ENCODE data around the gene ZFAND3. TPM values are rescaled to one million over a fixed set of nuclear protein-coding genes. Genes with fewer than 3 reads are reported as not detected.

The ZFAND3 gene
- total RNA-seq, 2 experiments from 2014 or later: 32.3 to 37.9 TPM

- Mint-ChIP-seq H3K36me3 (ENCODE audit: low read depth) (peaks cover 16% of the 10 kb centered on the region), H3K4me1 (ENCODE audit: low read depth) (peaks cover 51% of the 10 kb centered on the region), H3K4me3 (no peak overlapping the region), H3K27me3 (no peaks in the 10 kb centered on the region), H3K27ac (no peak overlapping the region), H3K9me3 (no peaks in the 10 kb centered on the region)
- no peak for ATAC-seq
- POLR2A ChIA-PET: no interaction called here
- TF ChIP-seq CTCF (IDR thresholded peaks at IDR 0.05): no peak
- DNase-seq: no peak
- CTCF ChIA-PET: interaction anchor here (0.9 to 1.9 kb wide), 4 partner anchors 10 to 145 kb away, joined by 3 to 4 read pairs (median 3); no protein-coding TSS in a partner anchor
- intact Hi-C loops (cut with micrococcal nuclease): no loop called here
Measured at GRCh38 chr6:37936150-37936549, 116.6 kb downstream of the ZFAND3 start.

GRCh38 chr6:37936906-37937305 is 117.4 kb downstream of the ZFAND3 start:
- DNase-seq (no peak), ATAC-seq (no peak)
- H3K27ac Mint-ChIP-seq: no peak overlapping the region
- no peaks in the 10 kb centered on the region for H3K27me3 Mint-ChIP-seq
- no peaks in the 10 kb centered on the region for H3K9me3 Mint-ChIP-seq
- no peak overlapping the region for H3K4me3 Mint-ChIP-seq
- CTCF ChIA-PET: interaction anchor here (0.9 to 1.9 kb wide), 3 partner anchors 9 to 18 kb away, joined by 3 to 4 read pairs (median 3); no protein-coding TSS in a partner anchor
- peaks cover 47% of the 10 kb centered on the region for H3K4me1 Mint-ChIP-seq (ENCODE audit: low read depth)
- POLR2A ChIA-PET: no interaction called here
- TF ChIP-seq CTCF (IDR thresholded peaks at IDR 0.05): no peak
- intact Hi-C loops (cut with micrococcal nuclease): no loop called here
- peaks cover 16% of the 10 kb centered on the region for H3K36me3 Mint-ChIP-seq (ENCODE audit: low read depth)

GRCh38 chr6:37938909-37939308 is 119.4 kb downstream of the ZFAND3 start:
- no peak for ATAC-seq
- intact Hi-C loops (cut with micrococcal nuclease): no loop called here
- peaks cover 13% of the 10 kb centered on the region for H3K36me3 Mint-ChIP-seq (ENCODE audit: low read depth)
- no peaks in the 10 kb centered on the region for H3K27me3 Mint-ChIP-seq
- DNase-seq: no peak
- ChIA-PET POLR2A (no interaction called here), CTCF (interaction anchor here (0.7 kb wide), 1 partner anchor 78 kb away, joined by 3 read pairs; no protein-coding TSS in a partner anchor)
- H3K27ac Mint-ChIP-seq: no peak overlapping the region
- H3K9me3 Mint-ChIP-seq: no peaks in the 10 kb centered on the region
- peaks cover 59% of the 10 kb centered on the region for H3K4me1 Mint-ChIP-seq (ENCODE audit: low read depth)
- no peak for TF ChIP-seq CTCF (IDR thresholded peaks at IDR 0.05)
- no peak overlapping the region for H3K4me3 Mint-ChIP-seq

GRCh38 chr6:37940074-37940847 is 120.7 kb downstream of the ZFAND3 start:
- peaks cover 14% of the 10 kb centered on the region for H3K36me3 Mint-ChIP-seq (ENCODE audit: low read depth)
- DNase-seq (no peak), ATAC-seq (no peak)
- ChIA-PET POLR2A (no interaction called here), CTCF (interaction anchor here (0.6 to 1.5 kb wide), 3 partner anchors 9 to 23 kb away, joined by 3 to 5 read pairs (median 3); no protein-coding TSS in a partner anchor)
- no peak for TF ChIP-seq CTCF (IDR thresholded peaks at IDR 0.05)
- H3K27me3 Mint-ChIP-seq: no peaks in the 10 kb centered on the region
- peaks cover 63% of the 10 kb centered on the region for H3K4me1 Mint-ChIP-seq (ENCODE audit: low read depth)
- H3K27ac Mint-ChIP-seq: no peak overlapping the region
- H3K9me3 Mint-ChIP-seq: no peaks in the 10 kb centered on the region
- H3K4me3 Mint-ChIP-seq: no peak overlapping the region
- intact Hi-C loops (cut with micrococcal nuclease): no loop called here

- ATAC-seq: no peak
- intact Hi-C loops (cut with micrococcal nuclease): no loop called here
- ChIA-PET POLR2A (no interaction called here), CTCF (interaction anchor here (1.5 kb wide), 1 partner anchor 10 kb away, joined by 5 read pairs; no protein-coding TSS in a partner anchor)
- no peaks in the 10 kb centered on the region for H3K27me3 Mint-ChIP-seq
- H3K36me3 Mint-ChIP-seq (ENCODE audit: low read depth): peaks cover 14% of the 10 kb centered on the region
- H3K4me3 Mint-ChIP-seq: no peak overlapping the region
- H3K9me3 Mint-ChIP-seq: no peaks in the 10 kb centered on the region
- no peak for TF ChIP-seq CTCF (IDR thresholded peaks at IDR 0.05)
- H3K4me1 Mint-ChIP-seq (ENCODE audit: low read depth): peaks cover 63% of the 10 kb centered on the region
- H3K27ac Mint-ChIP-seq: no peak overlapping the region
- no peak for DNase-seq
Measured at GRCh38 chr6:37941871-37942270, 122.3 kb downstream of the ZFAND3 start.

Data from activated CD8-positive, alpha-beta T cell treated with anti-CD3 and anti-CD28 coated beads for 36 hours (primary cell).